Mesenchymal stem cell (in vitro differentiated cells and primary cell): Measurements from ENCODE around the gene USP5.

ENCODE experiments used
- DNase-seq: peaks from one replicate; pipeline ENCODE4 v3.0.0-alpha.2; 2013
- H2AFZ ChIP-seq: one replicate; pipeline ENCODE4 v1.6.1; 2013; ENCODE audit warnings: low read depth, mild to moderate bottlenecking, control low read depth, inconsistent platforms, low read length, moderate library complexity
- H2AK5ac ChIP-seq: 2 replicates; pipeline ENCODE4 v1.6.1; 2013; ENCODE audit warnings: low read length, moderate library complexity, mild to moderate bottlenecking, inconsistent platforms; ENCODE audit not compliant: severe bottlenecking
- H2BK120ac ChIP-seq: one replicate; pipeline ENCODE4 v1.6.1; 2013; ENCODE audit warnings: low read depth, mild to moderate bottlenecking, inconsistent platforms, low read length, moderate library complexity
- H2BK12ac ChIP-seq, 2 experiments: one replicate each; pipeline ENCODE4 v1.6.1; 2013; ENCODE audit warnings: inconsistent platforms in 2 of 2, low read length in 2 of 2, mild to moderate bottlenecking in 2 of 2, moderate library complexity in 2 of 2, control low read depth in 1 of 2
- H2BK15ac ChIP-seq: one replicate; pipeline ENCODE4 v1.6.1; 2013; ENCODE audit warnings: mild to moderate bottlenecking, low read depth, inconsistent platforms; ENCODE audit not compliant: poor library complexity, severe bottlenecking
- H2BK5ac ChIP-seq: 2 replicates; pipeline ENCODE4 v1.6.1; 2013; ENCODE audit warnings: low read depth, mild to moderate bottlenecking, low read length, control low read depth, inconsistent platforms; ENCODE audit not compliant: poor library complexity, severe bottlenecking
- H3K14ac ChIP-seq, 2 experiments: one replicate each; pipeline ENCODE4 v1.6.1; 2013; ENCODE audit warnings: inconsistent platforms in 2 of 2, low read length in 2 of 2, control low read depth in 1 of 2, mild to moderate bottlenecking in 1 of 2, moderate library complexity in 1 of 2
- H3K18ac ChIP-seq, 2 experiments: one replicate each; pipeline ENCODE4 v1.6.1; 2013; ENCODE audit warnings: inconsistent platforms in 2 of 2, low read length in 2 of 2, control low read depth in 1 of 2, low read depth in 1 of 2, mild to moderate bottlenecking in 1 of 2
- H3K23ac ChIP-seq, 2 experiments: one replicate each; pipeline ENCODE4 v1.6.1; 2013; ENCODE audit warnings: inconsistent platforms in 2 of 2, low read length in 2 of 2, mild to moderate bottlenecking in 2 of 2, moderate library complexity in 2 of 2, control low read depth in 1 of 2
- H3K27ac ChIP-seq: 2 replicates; pipeline ENCODE4 v1.5.1; 2013; ENCODE audit warnings: mild to moderate bottlenecking, moderate library complexity, low read length, control low read depth, inconsistent platforms; ENCODE audit not compliant: poor library complexity, severe bottlenecking
- H3K27me3 ChIP-seq, 2 experiments: 2 replicates each; pipeline versions ENCODE4 v1.6.1 to v1.7.0; 2013; ENCODE audit warnings: low read length in 2 of 2, mild to moderate bottlenecking in 2 of 2, moderate library complexity in 2 of 2, control low read depth in 1 of 2, inconsistent platforms in 1 of 2; ENCODE audit not compliant: control insufficient read depth in 1 of 2, insufficient read depth in 1 of 2
- H3K36me3 ChIP-seq, 2 experiments: 2 replicates each; pipeline versions ENCODE4 v1.6.1 to v1.7.0; 2013; ENCODE audit warnings: low read length in 2 of 2, control low read depth in 1 of 2, inconsistent platforms in 1 of 2, low read depth in 1 of 2, mild to moderate bottlenecking in 1 of 2; ENCODE audit not compliant: insufficient read depth in 2 of 2, control insufficient read depth in 1 of 2
- H3K4ac ChIP-seq, 2 experiments: one replicate each; pipeline ENCODE4 v1.6.1; 2013; ENCODE audit warnings: inconsistent platforms in 2 of 2, low read length in 2 of 2, mild to moderate bottlenecking in 2 of 2, moderate library complexity in 2 of 2, control low read depth in 1 of 2, low read depth in 1 of 2
- H3K4me1 ChIP-seq: 2 replicates; pipeline ENCODE4 v1.6.1; 2013; ENCODE audit warnings: low read depth, low read length, control low read depth; ENCODE audit not compliant: control insufficient read depth, insufficient read depth
- H3K4me2 ChIP-seq: 2 replicates; pipeline ENCODE4 v1.6.1; 2013; ENCODE audit warnings: low read length, mild to moderate bottlenecking, inconsistent platforms; ENCODE audit not compliant: poor library complexity, severe bottlenecking
- H3K4me3 ChIP-seq, 2 experiments: 2 replicates each; pipeline versions ENCODE4 v1.5.1 to v1.7.0; 2013; ENCODE audit warnings: low read length in 2 of 2, mild to moderate bottlenecking in 2 of 2, control low read depth in 1 of 2, low read depth in 1 of 2; ENCODE audit not compliant: insufficient read depth in 1 of 2
- H3K79me1 ChIP-seq: replicated peaks from 2 replicates; pipeline ENCODE4 v1.6.1; 2013; ENCODE audit warnings: mild to moderate bottlenecking, control low read depth, low read length, inconsistent platforms; ENCODE audit not compliant: poor library complexity, severe bottlenecking
- H3K9ac ChIP-seq: 2 replicates; pipeline ENCODE4 v1.7.0; 2013; ENCODE audit warnings: mild to moderate bottlenecking, low read length, moderate library complexity
- H3K9me3 ChIP-seq: 2 replicates; pipeline ENCODE4 v1.7.0; 2013; ENCODE audit warnings: mild to moderate bottlenecking, low read length; ENCODE audit not compliant: control insufficient read depth
- H4K8ac ChIP-seq: one replicate; pipeline ENCODE4 v1.6.1; 2013; ENCODE audit warnings: inconsistent platforms, mild to moderate bottlenecking, low read length, moderate library complexity
- H4K91ac ChIP-seq: one replicate; pipeline ENCODE4 v1.6.1; 2013; ENCODE audit warnings: mild to moderate bottlenecking, low read length, inconsistent platforms
- WGBS: methylation state at CpG from one replicate; pipeline ENCODE4 v1.1.7; 2013; ENCODE audit warnings: mixed read lengths; 5-methylcytosine and 5-hydroxymethylcytosine counted together

The USP5 gene

DNA sequence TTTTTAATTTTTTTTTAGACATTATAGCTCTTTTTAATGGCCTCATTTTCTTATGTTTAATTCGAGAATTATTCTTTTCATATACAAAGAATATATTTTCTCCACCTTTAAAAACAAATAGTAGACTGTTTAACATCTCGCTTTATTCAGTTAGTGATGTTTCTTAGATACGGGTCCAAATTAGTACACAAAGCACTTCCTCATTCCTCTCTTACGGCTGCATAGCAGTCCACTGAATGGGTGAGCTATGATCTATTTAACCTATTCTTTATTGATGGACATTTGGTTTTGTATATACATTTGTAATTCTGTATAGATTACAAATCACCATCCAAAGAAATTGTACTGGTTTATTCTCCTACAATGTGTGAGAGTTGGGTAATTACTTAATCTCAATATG, 38.6 kb upstream of the USP5 start:
- no peak overlapping the region for H2BK120ac ChIP-seq
- no peak overlapping the region for H3K27ac ChIP-seq
- no peak overlapping the region for H3K23ac ChIP-seq
- H3K27me3 ChIP-seq, result peaks cover 26 to 59% of the 10 kb centered on the region in 2 experiments
- H3K36me3 ChIP-seq, result no peaks in the 10 kb centered on the region
- no peak overlapping the region for H3K4ac ChIP-seq
- no peak overlapping the region for H2BK5ac ChIP-seq
- no peak overlapping the region for H2BK15ac ChIP-seq
- WGBS, result 100% methylated on average over 1 of the region's 4 CpGs
- DNase-seq, result no peak
- H4K91ac ChIP-seq, result no peak overlapping the region
- no peak overlapping the region for H2AFZ ChIP-seq
- no peak overlapping the region for H3K4me2 ChIP-seq
- H3K4me3 ChIP-seq, result no peak overlapping the region
- H2BK12ac ChIP-seq, result no peak overlapping the region
- no peak overlapping the region for H3K9ac ChIP-seq
- H3K79me1 ChIP-seq, result no peaks in the 10 kb centered on the region
- no peak overlapping the region for H3K14ac ChIP-seq
- H3K4me1 ChIP-seq, result peaks cover 2% of the 10 kb centered on the region
- H2AK5ac ChIP-seq, result no peak overlapping the region
- H3K18ac ChIP-seq, result no peak overlapping the region
- H3K9me3 ChIP-seq, result no peaks in the 10 kb centered on the region
- no peak overlapping the region for H4K8ac ChIP-seq

DNA sequence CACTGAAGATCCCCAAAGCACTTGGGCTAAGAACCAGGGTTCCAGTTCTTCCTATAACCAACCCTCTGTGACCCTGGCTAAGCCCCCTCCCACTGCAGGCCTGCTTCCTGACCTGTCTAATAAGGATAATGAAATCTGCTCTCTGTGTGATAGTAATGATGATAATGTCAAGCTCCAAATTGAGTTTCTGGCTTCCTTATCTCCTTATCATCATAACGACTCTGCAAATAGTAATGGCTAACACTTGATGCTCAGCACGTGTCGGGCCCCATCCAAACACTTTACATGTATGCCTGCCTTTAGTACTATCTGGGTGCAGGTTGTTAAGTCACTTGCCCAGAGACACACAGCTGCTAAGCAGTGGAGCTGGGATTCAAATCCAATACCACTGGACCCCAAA, 35.4 kb upstream of the USP5 start:
- Histone ChIP-seq H3K4me3 (no peak overlapping the region), H3K4me1 (peaks cover 19% of the 10 kb centered on the region), H3K23ac (no peak overlapping the region), H2BK5ac (no peak overlapping the region), H2BK120ac (no peak overlapping the region), H2AFZ (no peak overlapping the region), H2BK12ac (no peak overlapping the region), H3K79me1 (no peaks in the 10 kb centered on the region), H3K27ac (no peak overlapping the region), H3K27me3 (peaks cover 31 to 69% of the 10 kb centered on the region in 2 experiments), H3K18ac (no peak overlapping the region), H3K4ac (no peak overlapping the region), H3K36me3 (no peaks in the 10 kb centered on the region), H4K8ac (no peak overlapping the region), H3K14ac (no peak overlapping the region), H3K4me2 (no peak overlapping the region), H3K9ac (no peak overlapping the region), H4K91ac (no peak overlapping the region), H2BK15ac (no peak overlapping the region), H2AK5ac (no peak overlapping the region), H3K9me3 (no peaks in the 10 kb centered on the region)
- WGBS, result 62% methylated on average over 3 of the region's 3 CpGs
- no peak for DNase-seq

DNA sequence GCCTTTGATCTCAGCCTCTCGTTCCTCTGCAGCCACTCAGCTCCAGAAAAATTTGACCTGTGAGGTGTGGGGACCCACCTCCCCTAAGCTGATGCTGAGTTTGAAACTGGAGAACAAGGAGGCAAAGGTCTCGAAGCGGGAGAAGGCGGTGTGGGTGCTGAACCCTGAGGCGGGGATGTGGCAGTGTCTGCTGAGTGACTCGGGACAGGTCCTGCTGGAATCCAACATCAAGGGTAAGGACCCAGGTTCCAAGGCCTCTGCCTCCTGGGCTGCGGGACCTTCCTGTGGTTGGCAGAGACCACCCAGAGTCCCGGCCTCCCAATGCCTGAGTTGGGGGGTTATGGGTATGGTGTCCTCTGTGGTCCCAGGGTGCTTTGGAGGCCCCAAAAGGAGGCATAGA, 34.9 kb upstream of the USP5 start:
- Histone ChIP-seq H3K4ac (no peak overlapping the region), H2BK5ac (no peak overlapping the region), H3K27ac (no peak overlapping the region), H3K4me3 (no peak overlapping the region), H2BK15ac (peak overlapping the region; percentile 16), H2BK120ac (no peak overlapping the region), H2AK5ac (no peak overlapping the region), H2BK12ac (no peak overlapping the region), H3K27me3 (peaks cover 35 to 73% of the 10 kb centered on the region in 2 experiments), H3K9me3 (no peaks in the 10 kb centered on the region), H3K14ac (no peak overlapping the region), H4K8ac (no peak overlapping the region), H3K4me2 (no peak overlapping the region), H3K36me3 (no peaks in the 10 kb centered on the region), H3K79me1 (no peaks in the 10 kb centered on the region), H3K9ac (no peak overlapping the region), H3K18ac (no peak overlapping the region), H3K4me1 (peaks cover 23% of the 10 kb centered on the region), H3K23ac (no peak overlapping the region), H2AFZ (no peak overlapping the region), H4K91ac (no peak overlapping the region)
- 88% methylated on average over 8 of the region's 8 CpGs for WGBS
- no peak for DNase-seq

- H3K36me3 ChIP-seq, result no peaks in the 10 kb centered on the region
- H3K27me3 ChIP-seq, result peaks cover 41 to 77% of the 10 kb centered on the region in 2 experiments
- H3K4me1 ChIP-seq, result peaks cover 28% of the 10 kb centered on the region
- H4K8ac ChIP-seq, result no peak overlapping the region
- no peaks in the 10 kb centered on the region for H3K9me3 ChIP-seq
- H3K27ac ChIP-seq, result no peak overlapping the region
- peak overlapping the region in 1 of 2 experiments; percentile 35 for H3K4me3 ChIP-seq
- H3K9ac ChIP-seq, result no peak overlapping the region
- H4K91ac ChIP-seq, result peak overlapping the region; percentile 37
- H2BK5ac ChIP-seq, result no peak overlapping the region
- no peak overlapping the region for H3K18ac ChIP-seq
- no peak overlapping the region for H2BK15ac ChIP-seq
- H3K14ac ChIP-seq, result no peak overlapping the region
- H2AFZ ChIP-seq, result no peak overlapping the region
- H2BK12ac ChIP-seq, result no peak overlapping the region
- 89% methylated on average over 20 of the region's 20 CpGs for WGBS
- H3K4me2 ChIP-seq, result no peak overlapping the region
- DNase-seq, result no peak
- H3K23ac ChIP-seq, result no peak overlapping the region
- H2BK120ac ChIP-seq, result no peak overlapping the region
- H3K4ac ChIP-seq, result no peak overlapping the region
- H3K79me1 ChIP-seq, result no peaks in the 10 kb centered on the region
- H2AK5ac ChIP-seq, result no peak overlapping the region
These were observed 34.2 kb upstream of the USP5 start for GRCh38 chr12:6817662-6818157.
